ENCODE measurements around the gene TPCN2. TPM values are rescaled to one million over a fixed set of nuclear protein-coding genes. Genes with fewer than 3 reads are reported as not detected.

Gene TPCN2
- total RNA-seq, 1 donor from 2014 or later: 23.7 TPM

DNA sequence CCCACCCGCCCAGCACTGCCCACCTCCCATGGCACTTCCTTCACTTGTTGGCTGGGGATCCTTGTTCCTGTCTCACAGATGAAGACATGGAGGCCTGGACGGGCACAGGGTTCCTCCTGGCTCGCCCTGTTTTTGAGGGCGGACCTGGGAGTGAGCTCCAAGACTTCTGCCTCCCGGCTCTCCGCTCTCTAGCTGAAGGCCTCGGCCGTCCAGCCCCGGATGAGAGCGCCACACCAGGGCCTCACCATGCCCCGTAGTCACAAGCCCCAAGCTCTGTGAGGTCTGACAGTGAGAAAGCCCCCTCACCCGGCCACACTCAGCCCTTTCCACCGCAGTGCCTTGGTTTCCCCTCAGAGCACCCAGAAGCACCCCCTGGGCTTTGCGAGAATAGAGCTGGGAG is 9.1 kb downstream of the TPCN2 start:
- Mint-ChIP-seq H3K27ac (no peak overlapping the region), H3K4me3 (no peak overlapping the region), H3K4me1 (no peaks in the 10 kb centered on the region), H3K9me3 (no peaks in the 10 kb centered on the region), H3K36me3 (peaks cover 5% of the 10 kb centered on the region), H3K27me3 (ENCODE audit: low read depth) (no peaks in the 10 kb centered on the region)
- no peak for DNase-seq (ENCODE audit: low spot score in 2 of 2, unreplicated experiment in 2 of 2)
- TF ChIP-seq, protein P1, sequence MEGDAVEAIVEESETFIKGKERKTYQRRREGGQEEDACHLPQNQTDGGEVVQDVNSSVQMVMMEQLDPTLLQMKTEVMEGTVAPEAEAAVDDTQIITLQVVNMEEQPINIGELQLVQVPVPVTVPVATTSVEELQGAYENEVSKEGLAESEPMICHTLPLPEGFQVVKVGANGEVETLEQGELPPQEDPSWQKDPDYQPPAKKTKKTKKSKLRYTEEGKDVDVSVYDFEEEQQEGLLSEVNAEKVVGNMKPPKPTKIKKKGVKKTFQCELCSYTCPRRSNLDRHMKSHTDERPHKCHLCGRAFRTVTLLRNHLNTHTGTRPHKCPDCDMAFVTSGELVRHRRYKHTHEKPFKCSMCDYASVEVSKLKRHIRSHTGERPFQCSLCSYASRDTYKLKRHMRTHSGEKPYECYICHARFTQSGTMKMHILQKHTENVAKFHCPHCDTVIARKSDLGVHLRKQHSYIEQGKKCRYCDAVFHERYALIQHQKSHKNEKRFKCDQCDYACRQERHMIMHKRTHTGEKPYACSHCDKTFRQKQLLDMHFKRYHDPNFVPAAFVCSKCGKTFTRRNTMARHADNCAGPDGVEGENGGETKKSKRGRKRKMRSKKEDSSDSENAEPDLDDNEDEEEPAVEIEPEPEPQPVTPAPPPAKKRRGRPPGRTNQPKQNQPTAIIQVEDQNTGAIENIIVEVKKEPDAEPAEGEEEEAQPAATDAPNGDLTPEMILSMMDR (IDR thresholded peaks at IDR 0.05; ENCODE audit: unreplicated experiment): no peak

DNA sequence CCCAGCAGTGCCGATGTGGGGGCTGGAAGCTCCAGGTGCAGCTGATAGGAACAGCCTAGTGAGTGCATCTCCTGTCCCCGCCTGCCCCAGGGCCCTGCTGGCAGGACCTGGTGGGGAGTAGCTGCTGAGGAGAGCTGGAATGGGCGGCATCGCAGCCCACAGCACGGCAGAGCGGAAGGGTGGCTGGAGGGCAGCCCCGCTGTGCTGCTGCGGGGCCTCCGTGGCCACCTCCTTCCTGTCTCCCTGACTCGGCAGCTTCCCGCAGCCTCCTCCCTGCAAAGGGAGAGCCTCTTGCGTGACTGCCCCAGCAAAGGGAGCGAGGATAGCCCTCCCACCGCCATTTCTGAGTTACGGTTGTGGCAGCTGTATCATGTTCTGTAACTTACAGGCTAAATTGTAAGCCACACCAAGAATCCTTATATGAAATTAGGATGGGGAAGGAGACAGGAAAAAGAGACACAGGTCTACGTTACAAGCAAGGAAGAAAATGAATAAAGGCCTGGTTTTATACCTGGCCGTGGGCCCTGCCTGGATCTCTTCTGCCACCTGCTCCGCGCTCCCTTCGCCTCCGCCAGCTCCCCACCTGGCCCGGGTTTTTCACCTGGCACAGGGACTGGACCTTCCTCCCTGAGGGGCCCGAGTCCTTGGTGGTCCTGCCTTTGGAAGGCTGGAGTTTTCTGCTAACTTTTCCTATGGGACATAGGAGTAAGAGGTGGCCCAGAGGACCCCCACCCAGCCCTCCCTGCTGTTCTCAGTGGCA is 10.0 kb downstream of the TPCN2 start:
- peaks cover 5% of the 10 kb centered on the region for H3K36me3 Mint-ChIP-seq

DNA sequence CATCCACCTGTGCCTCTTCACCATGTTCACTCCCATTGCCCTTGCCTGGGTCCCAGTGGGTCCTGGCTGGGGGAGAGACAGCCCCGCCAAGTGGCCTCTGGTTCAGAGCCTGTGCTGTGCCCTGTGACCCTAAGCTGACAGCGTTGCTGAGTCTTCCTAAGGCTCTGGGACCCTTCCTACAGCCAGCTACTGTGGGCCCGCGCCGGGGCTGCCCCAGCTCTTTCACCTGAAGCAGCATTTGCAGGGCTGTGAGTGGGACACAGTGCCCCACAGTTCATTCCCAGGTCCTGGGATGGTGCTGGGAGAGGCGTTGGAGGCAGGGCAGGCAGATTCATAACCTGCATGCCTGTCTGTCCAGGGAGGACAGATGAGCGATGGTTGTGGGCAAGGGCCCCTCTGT is 10.7 kb downstream of the TPCN2 start:
- Mint-ChIP-seq H3K27ac (no peak overlapping the region), H3K4me1 (no peaks in the 10 kb centered on the region), H3K36me3 (peaks cover 3% of the 10 kb centered on the region), H3K9me3 (no peaks in the 10 kb centered on the region), H3K27me3 (ENCODE audit: low read depth) (no peaks in the 10 kb centered on the region), H3K4me3 (no peak overlapping the region)
- no peak for DNase-seq (ENCODE audit: low spot score in 2 of 2, unreplicated experiment in 2 of 2)
- TF ChIP-seq, protein P1 (IDR thresholded peaks at IDR 0.05; ENCODE audit: unreplicated experiment): no peak

More for the DNA sequence above, 10.0 kb downstream of the TPCN2 start:
- Mint-ChIP-seq H3K27me3 (ENCODE audit: low read depth) (no peaks in the 10 kb centered on the region), H3K4me3 (no peak overlapping the region), H3K4me1 (no peaks in the 10 kb centered on the region), H3K9me3 (no peaks in the 10 kb centered on the region), H3K27ac (no peak overlapping the region)
- DNase-seq (ENCODE audit: low spot score in 2 of 2, unreplicated experiment in 2 of 2): no peak
- TF ChIP-seq, protein P1 (IDR thresholded peaks at IDR 0.05; ENCODE audit: unreplicated experiment): no peak

DNA sequence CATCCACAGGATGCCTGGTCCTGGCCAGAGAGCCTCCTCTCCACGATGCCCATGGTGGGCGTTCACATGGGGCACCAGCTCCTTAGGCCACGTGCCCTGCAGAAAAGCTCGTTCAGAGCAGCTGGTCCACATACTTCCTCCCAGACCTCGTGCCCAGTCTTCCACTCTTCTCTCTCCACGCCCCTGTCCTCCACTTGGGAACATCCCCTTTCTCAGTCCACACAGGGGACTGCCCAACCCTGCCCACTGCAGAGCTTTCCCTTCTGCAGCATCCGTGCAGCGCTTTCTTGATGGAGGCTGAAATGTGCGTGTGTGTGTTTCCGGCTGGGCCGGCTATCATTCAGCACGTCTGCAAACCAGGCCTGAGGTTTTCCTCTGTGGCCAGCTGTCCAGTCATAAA is 11.3 kb downstream of the TPCN2 start:
- Mint-ChIP-seq H3K27me3 (ENCODE audit: low read depth) (no peaks in the 10 kb centered on the region), H3K4me3 (no peak overlapping the region), H3K9me3 (no peaks in the 10 kb centered on the region), H3K4me1 (no peaks in the 10 kb centered on the region), H3K27ac (no peak overlapping the region), H3K36me3 (peaks cover 3% of the 10 kb centered on the region)
- no peak for DNase-seq (ENCODE audit: low spot score in 2 of 2, unreplicated experiment in 2 of 2)
- TF ChIP-seq, protein P1 (IDR thresholded peaks at IDR 0.05; ENCODE audit: unreplicated experiment): no peak

DNA sequence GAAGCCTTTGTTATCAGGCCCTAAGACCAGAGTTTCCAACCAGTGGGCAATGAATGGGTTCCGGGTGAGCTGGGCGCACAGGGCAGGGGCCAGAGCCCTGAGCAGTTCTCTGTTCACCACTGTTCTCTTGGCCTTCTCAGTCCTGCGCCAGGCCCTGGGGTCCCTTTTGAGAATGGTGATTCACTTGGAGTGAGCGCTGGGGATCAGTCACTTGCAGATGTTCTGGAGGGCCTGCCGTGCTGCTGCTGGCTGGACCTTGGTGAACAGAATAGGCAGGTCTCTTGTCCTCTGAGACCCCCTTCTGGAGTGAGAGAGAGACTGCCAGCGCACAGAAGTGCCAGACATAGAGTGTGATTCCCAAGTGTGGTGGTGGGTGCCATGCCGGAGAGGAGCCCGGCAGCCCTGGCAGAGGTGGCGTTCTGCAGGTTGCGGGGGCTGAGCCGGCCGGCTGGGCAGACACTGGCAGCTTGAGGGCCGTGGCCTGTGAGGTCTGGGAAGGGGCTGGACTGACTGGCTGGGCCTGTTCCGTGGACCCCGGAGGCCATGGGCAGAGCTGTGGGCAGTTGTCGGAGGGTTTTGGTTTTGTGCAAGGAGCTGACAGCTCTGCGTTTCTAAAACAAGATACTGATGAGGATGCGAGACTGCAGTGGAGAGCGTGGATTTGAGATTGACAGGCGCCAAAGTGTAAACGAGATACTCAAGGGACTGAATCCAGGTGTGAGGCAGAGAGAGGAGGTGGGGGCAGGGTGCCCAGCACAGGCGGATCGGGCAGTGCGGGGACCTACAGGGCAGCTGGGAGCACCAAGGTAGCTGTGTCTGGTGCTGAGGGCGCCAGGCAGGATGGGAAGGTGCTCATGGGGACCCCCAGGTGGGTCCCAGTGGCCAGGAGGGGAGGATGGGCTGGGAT is 12.3 kb downstream of the TPCN2 start:
- no peak for DNase-seq (ENCODE audit: low spot score in 2 of 2, unreplicated experiment in 2 of 2)
- Mint-ChIP-seq H3K4me3 (no peak overlapping the region), H3K27ac (no peak overlapping the region), H3K4me1 (no peaks in the 10 kb centered on the region), H3K9me3 (no peaks in the 10 kb centered on the region), H3K27me3 (ENCODE audit: low read depth) (no peaks in the 10 kb centered on the region), H3K36me3 (peaks cover 3% of the 10 kb centered on the region)
- TF ChIP-seq, protein P1 (IDR thresholded peaks at IDR 0.05; ENCODE audit: unreplicated experiment): no peak

Measured in mesothelial cell of epicardium (in vitro differentiated cells).